Parathyroid adenoma (tissue), 2 donors: ENCODE measurements around the gene KAT2A.

ENCODE experiments used
- H2AFZ ChIP-seq: fragments of 300-600 bp; sonication (generic); one replicate; pipeline ENCODE4 v1.7.0; 2017; ENCODE audit warnings: antibody characterized with exemption, mild to moderate bottlenecking
- H3K27ac ChIP-seq: fragments of 300-600 bp; sonication (generic); one replicate; pipeline ENCODE4 v1.7.0; 2017
- H3K27me3 ChIP-seq: fragments of 300-600 bp; sonication (generic); one replicate; pipeline ENCODE4 v1.7.0; 2017; ENCODE audit warnings: low read length; ENCODE audit not compliant: control insufficient read depth, insufficient read depth
- H3K36me3 ChIP-seq: fragments of 300-600 bp; sonication (generic); one replicate; pipeline ENCODE4 v1.7.0; 2017; ENCODE audit warnings: low read length; ENCODE audit not compliant: control insufficient read depth, insufficient read depth
- H3K4me1 ChIP-seq: fragments of 300-600 bp; sonication (generic); one replicate; pipeline ENCODE4 v1.7.0; 2017; ENCODE audit warnings: control low read depth
- H3K4me2 ChIP-seq: fragments of 300-600 bp; sonication (generic); one replicate; pipeline ENCODE4 v1.7.0; 2017; ENCODE audit warnings: low read length
- H3K4me3 ChIP-seq: fragments of 300-600 bp; sonication (generic); one replicate; pipeline ENCODE4 v1.7.0; 2017; ENCODE audit warnings: low read depth, low read length
- H3K79me2 ChIP-seq: fragments of 300-600 bp; sonication (generic); one replicate; pipeline ENCODE4 v1.7.0; 2017; ENCODE audit warnings: control low read depth
- H3K9ac ChIP-seq: fragments of 300-600 bp; sonication (generic); one replicate; pipeline ENCODE4 v1.7.0; 2017; ENCODE audit warnings: mild to moderate bottlenecking
- H3K9me3 ChIP-seq: fragments of 300-600 bp; sonication (generic); one replicate; pipeline ENCODE4 v1.7.0; 2017; ENCODE audit warnings: low read length; ENCODE audit not compliant: control insufficient read depth
- CTCF ChIP-seq: fragments of 300-600 bp; sonication (generic); IDR thresholded peaks from one replicate; pipeline ENCODE4 v1.7.0; 2017; ENCODE audit warnings: antibody characterized with exemption, mild to moderate bottlenecking
- donor health status: primary hyperparathyroidism.

Gene KAT2A

GRCh38 chr17:42165751-42166150 lies 44.6 kb upstream of the KAT2A start:
- Histone ChIP-seq H3K9ac (no peak overlapping the region), H3K27me3 (no peaks in the 10 kb centered on the region), H3K36me3 (no peaks in the 10 kb centered on the region), H3K4me3 (no peak overlapping the region), H3K79me2 (no peaks in the 10 kb centered on the region), H3K9me3 (no peaks in the 10 kb centered on the region), H3K4me2 (no peak overlapping the region), H3K27ac (no peak overlapping the region), H2AFZ (no peak overlapping the region), H3K4me1 (peaks cover 4% of the 10 kb centered on the region)
- no peak for TF ChIP-seq CTCF

- Histone ChIP-seq H3K36me3 (no peaks in the 10 kb centered on the region), H3K4me2 (no peak overlapping the region), H2AFZ (no peak overlapping the region), H3K27ac (no peak overlapping the region), H3K4me1 (peaks cover 4% of the 10 kb centered on the region), H3K9me3 (no peaks in the 10 kb centered on the region), H3K79me2 (no peaks in the 10 kb centered on the region), H3K4me3 (no peak overlapping the region), H3K9ac (no peak overlapping the region), H3K27me3 (no peaks in the 10 kb centered on the region)
- TF ChIP-seq CTCF: no peak
Observed at GRCh38 chr17:42163696-42164407, 42.7 kb upstream of the KAT2A start.

- Histone ChIP-seq H2AFZ (no peak overlapping the region), H3K27ac (no peak overlapping the region), H3K4me3 (no peak overlapping the region), H3K79me2 (no peaks in the 10 kb centered on the region), H3K27me3 (no peaks in the 10 kb centered on the region), H3K9me3 (no peaks in the 10 kb centered on the region), H3K9ac (no peak overlapping the region), H3K4me2 (no peak overlapping the region), H3K4me1 (peaks cover 4% of the 10 kb centered on the region), H3K36me3 (no peaks in the 10 kb centered on the region)
- peak; percentile 14 for TF ChIP-seq CTCF
Observed at GRCh38 chr17:42163113-42163512, 41.9 kb upstream of the KAT2A start.

GRCh38 chr17:42160531-42160910 lies 39.4 kb upstream of the KAT2A start:
- peaks cover 4% of the 10 kb centered on the region for H3K4me1 ChIP-seq
- H3K9ac ChIP-seq: no peak overlapping the region
- H3K36me3 ChIP-seq: no peaks in the 10 kb centered on the region
- H3K79me2 ChIP-seq: no peaks in the 10 kb centered on the region
- no peak overlapping the region for H3K27ac ChIP-seq
- no peak for TF ChIP-seq CTCF
- H3K9me3 ChIP-seq: no peaks in the 10 kb centered on the region
- H3K4me2 ChIP-seq: no peak overlapping the region
- H3K27me3 ChIP-seq: no peaks in the 10 kb centered on the region
- H2AFZ ChIP-seq: no peak overlapping the region
- H3K4me3 ChIP-seq: no peak overlapping the region
